GM18907 (cell line): ENCODE measurements around the gene CITED1.
"Not testable (repeated sequence)": the region's sequence is repeated elsewhere in the genome, so short reads cannot be mapped to it uniquely, and the experiment has no call there.

Source experiments
- ATAC-seq: cut with Tn5 transposase; IDR thresholded peaks from one replicate; pipeline ENCODE4 v1.9.1; 2021; ENCODE audit warnings: mild to moderate bottlenecking, moderate library complexity; ENCODE audit not compliant: unreplicated experiment

Gene CITED1

GRCh38 chrX:72305286-72306084 is at the start of gene CITED1:
CITED1 (minus strand) TSS chrX:72305914; CDS start chrX:72302869, 3,045 bp downstream.
- no peak for ATAC-seq

GRCh38 chrX:72352786-72353185 is 47.1 kb upstream of the CITED1 start:
- ATAC-seq: no peak

GRCh38 chrX:72351606-72352334 is 46.1 kb upstream of the CITED1 start:
- no peak for ATAC-seq

GRCh38 chrX:72349190-72349589 is 43.5 kb upstream of the CITED1 start:
- ATAC-seq: peak; percentile 94

GRCh38 chrX:72348247-72348979 is 42.7 kb upstream of the CITED1 start:
- ATAC-seq: no peak

GRCh38 chrX:72347366-72347765 is 41.7 kb upstream of the CITED1 start:
- ATAC-seq: no peak

GRCh38 chrX:72346302-72346949 is 40.7 kb upstream of the CITED1 start:
- ATAC-seq: no peak

GRCh38 chrX:72340626-72341025 is 34.9 kb upstream of the CITED1 start:
- no peak for ATAC-seq

- no peak for ATAC-seq
Measured at GRCh38 chrX:72340041-72340440, 34.3 kb upstream of the CITED1 start.

- ATAC-seq: no peak
Measured at GRCh38 chrX:72330131-72330530, 24.4 kb upstream of the CITED1 start.

GRCh38 chrX:72326605-72327300 is 21.0 kb upstream of the CITED1 start:
- no peak for ATAC-seq

GRCh38 chrX:72319651-72320050 is 13.9 kb upstream of the CITED1 start:
- not testable (repeated sequence) for ATAC-seq

GRCh38 chrX:72317139-72317538 is 11.4 kb upstream of the CITED1 start:
- ATAC-seq: no peak

- no peak for ATAC-seq
Measured at GRCh38 chrX:72316408-72317110, 10.8 kb upstream of the CITED1 start.

GRCh38 chrX:72314881-72315280 is 9.2 kb upstream of the CITED1 start:
- ATAC-seq: no peak

- no peak for ATAC-seq
Measured at GRCh38 chrX:72313707-72314641, 8.3 kb upstream of the CITED1 start.

GRCh38 chrX:72312311-72312940 is 6.7 kb upstream of the CITED1 start:
- no peak for ATAC-seq
